K562 (cell line): Measurements from ENCODE around the gene TMEM217. TPM values are rescaled to one million over a fixed set of nuclear protein-coding genes. Genes with fewer than 3 reads are reported as not detected.

Source experiments
- ARHGAP35 ChIP-seq: fragments of 450-650 bp; IDR thresholded peaks from 2 replicates; pipeline ENCODE4 v1.6.1; 2018; ENCODE audit not compliant: partially characterized antibody
- BRF2 ChIP-seq: IDR thresholded peaks from 3 replicates; pipeline ENCODE4 v1.6.1; 2011; ENCODE audit warnings: borderline replicate concordance, mild to moderate bottlenecking; ENCODE audit not compliant: insufficient read length, insufficient read depth
- CHAMP1 ChIP-seq: fragments of 450-650 bp; IDR thresholded peaks from 2 replicates; pipeline ENCODE4 v1.6.1; 2016; ENCODE audit warnings: mild to moderate bottlenecking
- ID3 ChIP-seq, 2 experiments: fragments of 250-450 bp in 1 of 2; fragments of 450-650 bp in 1 of 2; sonication (Bioruptor Pico) in 1 of 2; IDR thresholded peaks; 2 replicates each; pipeline versions ENCODE4 v1.6.1 to v1.8.0; 2016 to 2021; ENCODE audit warnings: mild to moderate bottlenecking in 2 of 2, moderate library complexity in 2 of 2, missing compliant biosample characterization in 1 of 2, missing genetic modification characterization in 1 of 2
- KDM5B ChIP-seq: fragments of 200-600 bp; sonication (generic); IDR thresholded peaks from 2 replicates; pipeline ENCODE4 v1.6.1; 2012; ENCODE audit warnings: low read depth, mild to moderate bottlenecking, moderate library complexity, low read length, control low read depth, inconsistent platforms; ENCODE audit not compliant: insufficient replicate concordance
- MECOM ChIP-seq: fragments of 250-450 bp; sonication (Bioruptor Pico); IDR thresholded peaks from 2 replicates; pipeline ENCODE4 v1.8.0; 2022; ENCODE audit warnings: inconsistent platforms
- NFATC3 ChIP-seq: fragments of 450-650 bp; IDR thresholded peaks from 2 replicates; pipeline ENCODE4 v1.6.1; 2017; ENCODE audit warnings: mild to moderate bottlenecking
- NR2F6 ChIP-seq: fragments of 450-650 bp; formaldehyde crosslinking; IDR thresholded peaks from 2 replicates; pipeline ENCODE4 v1.4.0; 2020; ENCODE audit warnings: mild to moderate bottlenecking
- PHTF2 ChIP-seq: fragments of 250-450 bp; sonication (Bioruptor Pico); IDR thresholded peaks from 2 replicates; pipeline ENCODE4 v1.5.0; 2021; ENCODE audit warnings: mild to moderate bottlenecking
- PRPF4 ChIP-seq: fragments of 200-400 bp; formaldehyde crosslinking; IDR thresholded peaks from one replicate; pipeline ENCODE4 v1.6.1; 2017; ENCODE audit warnings: low read length, low read depth, mild to moderate bottlenecking; ENCODE audit not compliant: insufficient read depth, poor library complexity, severe bottlenecking
- PTTG1 ChIP-seq: fragments of 450-650 bp; IDR thresholded peaks from 2 replicates; pipeline ENCODE4 v1.6.1; 2016; ENCODE audit warnings: low read depth, mild to moderate bottlenecking, missing genetic modification characterization, missing compliant biosample characterization
- RBFOX2 ChIP-seq: fragments of 200-400 bp; formaldehyde crosslinking; IDR thresholded peaks from 2 replicates; pipeline ENCODE4 v1.6.1; 2017; ENCODE audit warnings: low read depth, mild to moderate bottlenecking, low read length, moderate library complexity
- RFX1 ChIP-seq: fragments of 450-650 bp; IDR thresholded peaks from 2 replicates; pipeline ENCODE4 v1.6.1; 2016; ENCODE audit warnings: mild to moderate bottlenecking, moderate library complexity
- SMARCA4 ChIP-seq: fragments of 450-650 bp; IDR thresholded peaks from 2 replicates; pipeline ENCODE4 v1.6.1; 2016
- SPI1 ChIP-seq: IDR thresholded peaks from 2 replicates; pipeline ENCODE4 v1.6.1; 2011; ENCODE audit warnings: low read depth, low read length, control low read depth, borderline replicate concordance
- TRIM25 ChIP-seq: fragments of 450-650 bp; IDR thresholded peaks from 2 replicates; pipeline ENCODE4 v1.7.0; 2016; ENCODE audit warnings: borderline replicate concordance
- USF1 ChIP-seq: sonication (generic); formaldehyde crosslinking; IDR thresholded peaks from 2 replicates; pipeline ENCODE4 v1.9.0; 2022; ENCODE audit warnings: mild to moderate bottlenecking, missing genetic modification reagents
- ZBTB2 ChIP-seq: fragments of 450-650 bp; IDR thresholded peaks from 2 replicates; pipeline ENCODE4 v1.6.1; 2016; ENCODE audit warnings: antibody characterized with exemption
- ZNF282 ChIP-seq: sonication (generic); formaldehyde crosslinking; IDR thresholded peaks from 2 replicates; pipeline ENCODE4 v1.8.1; 2023; ENCODE audit warnings: missing genetic modification reagents
- polyA plus RNA-seq, 8 experiments: library from polyadenylated mRNA; depleted of rRNA in 4 of 8; stranded (reverse) in 5 of 8; unstranded in 3 of 8; fragments of >200 nt; fragmentation: Nextera tagmentation in 2 of 8; fragmentation: Illumina TruSeq in 1 of 8; extraction: Ambion mirVana in 2 of 8; extraction: Trizol in 1 of 8; gene quantifications; 2 replicates each; pipeline versions ENCODE4 v1.2.1 to v1.2.3, GENCODE V29; 2011 to 2014; ENCODE audit warnings: inconsistent platforms in 1 of 8, missing spikeins in 1 of 8
- total RNA-seq, 7 experiments: library from RNA; depleted of rRNA in 6 of 7; stranded (reverse); fragments of >200 nt in 6 of 7; fragmentation: Illumina TruSeq in 2 of 7; extraction: Trizol in 2 of 7; gene quantifications; 2 replicates each; pipeline versions ENCODE4 v1.2.1 to v1.2.3, GENCODE V29; 2011 to 2021; ENCODE audit warnings: low replicate concordance in 1 of 7

TMEM217 gene
- total and polyA plus RNA-seq, 9 of the 15 experiments (the other 6 are each of a cell fraction or from before 2014, with no cell fraction given): 1.3 to 8.0 (median 1.9) TPM

GRCh38 chr6:37171201-37171969 lies 86.6 kb downstream of the TMEM217 start (continued):
- TF ChIP-seq ZBTB2 (no peak; the same call in 1 of the 2 replicates), ARHGAP35 (no peak), PRPF4 (no peak), PHTF2 (peak; percentile 74; the same call in 1 of the 2 replicates), NFATC3 (0 out of 2 replicates have a peak, but pooled peaks have one; percentile 53), MECOM (CRISPR knock-in tag) (no peak), KDM5B (no peak), TRIM25 (no peak; the same call in 1 of the 2 replicates), RBFOX2 (peak; percentile 63), SMARCA4 (no peak), SPI1 (no peak), CHAMP1 (no peak), PTTG1 (no peak), RFX1 (no peak), NR2F6 (no peak), BRF2 (no peak), ID3 (CRISPR knock-in tag; IDR thresholded peaks at IDR 0.05) (no peak), ID3 (tag; IDR thresholded peaks at IDR 0.05) (peak; percentile 88), ZNF282 (no peak), USF1 (CRISPR knock-in tag) (no peak)
